AG04450 (cell line): ENCODE results near the gene TCEAL9. TPM values are rescaled to one million over a fixed set of nuclear protein-coding genes. Genes with fewer than 3 reads are reported as not detected.

Source experiments
- CTCF ChIA-PET: fragments of 300-600, 350-600 bp; formaldehyde crosslinking; extraction: SDS; loops from one replicate; lab custom pipeline; 2022; ENCODE audit warnings: antibody characterized with exemption, inconsistent platforms; lab: Charles Lee
- POLR2A ChIA-PET: fragments of 350-600 bp; formaldehyde crosslinking; extraction: SDS; loops from one replicate; lab custom pipeline; 2021; ENCODE audit warnings: antibody characterized with exemption, inconsistent platforms; lab: Yijun Ruan, JAX
- DNase-seq: peaks from one replicate; pipeline ENCODE4 v3.0.0-alpha.2; 2011; ENCODE audit warnings: low read depth, low spot score
- H3K27ac ChIP-seq: one replicate; pipeline ENCODE4 v1.5.1; 2012; ENCODE audit warnings: low read depth, low read length, control low read depth
- H3K27me3 ChIP-seq: one replicate; pipeline ENCODE4 v1.6.0; 2012; ENCODE audit warnings: low read length; ENCODE audit not compliant: control insufficient read depth, insufficient read depth
- H3K4me3 ChIP-seq: 2 replicates; pipeline ENCODE4 v1.5.1; 2011; ENCODE audit warnings: mild to moderate bottlenecking, low read depth, low read length, control low read depth
- H3K9me3 ChIP-seq: 2 replicates; pipeline ENCODE4 v1.5.1; 2012; ENCODE audit warnings: low read length; ENCODE audit not compliant: control insufficient read depth, insufficient read depth
- polyA minus RNA-seq: library from RNA; depleted of rRNA, polyadenylated mRNA; stranded (reverse); fragments of >200 nt; gene quantifications from 2 replicates; pipeline ENCODE4 v1.2.3, GENCODE V29; 2011; rRNA and poly(A)+ RNA removed
- polyA plus RNA-seq: library from polyadenylated mRNA; depleted of rRNA; stranded (reverse); fragments of >200 nt; gene quantifications from 2 replicates; pipeline ENCODE4 v1.2.3, GENCODE V29; 2011; rRNA removed
- TF ChIP-seq, protein P1 (sequence below): IDR thresholded peaks from 2 replicates; pipeline ENCODE4 v1.5.1; 2011; ENCODE audit warnings: low read depth, low read length, control low read depth, inconsistent platforms

Gene TCEAL9, protein sequence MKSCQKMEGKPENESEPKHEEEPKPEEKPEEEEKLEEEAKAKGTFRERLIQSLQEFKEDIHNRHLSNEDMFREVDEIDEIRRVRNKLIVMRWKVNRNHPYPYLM
- polyA plus RNA-seq (141 and 234 TPM in 2 replicates), polyA minus RNA-seq (14.8 and 24.6 TPM in 2 replicates)

DNA sequence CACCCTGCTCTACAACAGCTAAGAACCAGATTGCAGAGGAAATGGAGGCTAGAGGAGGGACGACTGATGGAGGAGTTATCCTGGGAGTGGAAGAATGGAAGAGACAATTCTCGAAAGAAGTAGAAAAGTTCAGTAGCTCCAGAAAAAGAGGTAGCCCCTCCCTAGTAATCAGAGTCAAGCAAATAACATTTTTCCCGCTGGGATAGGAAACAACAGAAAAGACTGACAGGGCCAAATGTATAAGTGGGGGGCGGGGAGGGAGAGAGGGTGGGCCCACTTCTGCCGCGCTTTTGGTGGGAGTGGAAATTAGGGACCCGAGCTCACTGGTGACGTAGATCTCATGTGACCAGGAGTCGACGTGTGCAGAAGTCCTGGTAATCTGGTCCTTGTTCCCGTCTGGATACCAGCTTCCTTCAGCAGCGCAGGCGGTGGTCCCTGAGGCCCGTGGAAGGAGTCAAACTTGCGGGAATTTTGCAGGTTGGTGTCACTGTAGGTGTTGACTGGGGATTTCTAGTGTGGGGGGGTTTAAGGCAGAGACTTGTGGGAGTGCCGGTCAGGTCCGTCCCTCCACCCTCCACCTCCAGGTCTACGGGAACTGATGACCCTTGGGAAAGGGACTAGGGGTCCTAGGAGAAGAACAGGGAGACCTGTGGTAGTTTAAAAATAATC is at the start of gene TCEAL9:
Gene TCEAL9, plus strand, starts transcription at position 377 of the 669 bp plus-strand sequence. CDS start 1,179 bp downstream, outside the sequence.
- no peaks in the 10 kb centered on the region for H3K9me3 ChIP-seq
- H3K27ac ChIP-seq, result peak within 1 kb of the TSS; percentile 81
- CTCF ChIA-PET, result interaction anchor here (0.6 to 1.9 kb wide), 4 partner anchors 10 to 109 kb away, joined by 3 to 13 read pairs (median 6); no protein-coding TSS in a partner anchor
- peak; percentile 51 for DNase-seq
- no peaks in the 10 kb centered on the region for H3K27me3 ChIP-seq
- H3K4me3 ChIP-seq, result peak within 1 kb of the TSS; percentile 79
- TF ChIP-seq, protein P1, sequence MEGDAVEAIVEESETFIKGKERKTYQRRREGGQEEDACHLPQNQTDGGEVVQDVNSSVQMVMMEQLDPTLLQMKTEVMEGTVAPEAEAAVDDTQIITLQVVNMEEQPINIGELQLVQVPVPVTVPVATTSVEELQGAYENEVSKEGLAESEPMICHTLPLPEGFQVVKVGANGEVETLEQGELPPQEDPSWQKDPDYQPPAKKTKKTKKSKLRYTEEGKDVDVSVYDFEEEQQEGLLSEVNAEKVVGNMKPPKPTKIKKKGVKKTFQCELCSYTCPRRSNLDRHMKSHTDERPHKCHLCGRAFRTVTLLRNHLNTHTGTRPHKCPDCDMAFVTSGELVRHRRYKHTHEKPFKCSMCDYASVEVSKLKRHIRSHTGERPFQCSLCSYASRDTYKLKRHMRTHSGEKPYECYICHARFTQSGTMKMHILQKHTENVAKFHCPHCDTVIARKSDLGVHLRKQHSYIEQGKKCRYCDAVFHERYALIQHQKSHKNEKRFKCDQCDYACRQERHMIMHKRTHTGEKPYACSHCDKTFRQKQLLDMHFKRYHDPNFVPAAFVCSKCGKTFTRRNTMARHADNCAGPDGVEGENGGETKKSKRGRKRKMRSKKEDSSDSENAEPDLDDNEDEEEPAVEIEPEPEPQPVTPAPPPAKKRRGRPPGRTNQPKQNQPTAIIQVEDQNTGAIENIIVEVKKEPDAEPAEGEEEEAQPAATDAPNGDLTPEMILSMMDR, result no peak
- POLR2A ChIA-PET, result interaction anchor here (0.6 to 1.1 kb wide), 8 partner anchors 11 to 164 kb away, joined by 3 to 7 read pairs (median 4); partner anchors contain the start of gene BEX3

DNA sequence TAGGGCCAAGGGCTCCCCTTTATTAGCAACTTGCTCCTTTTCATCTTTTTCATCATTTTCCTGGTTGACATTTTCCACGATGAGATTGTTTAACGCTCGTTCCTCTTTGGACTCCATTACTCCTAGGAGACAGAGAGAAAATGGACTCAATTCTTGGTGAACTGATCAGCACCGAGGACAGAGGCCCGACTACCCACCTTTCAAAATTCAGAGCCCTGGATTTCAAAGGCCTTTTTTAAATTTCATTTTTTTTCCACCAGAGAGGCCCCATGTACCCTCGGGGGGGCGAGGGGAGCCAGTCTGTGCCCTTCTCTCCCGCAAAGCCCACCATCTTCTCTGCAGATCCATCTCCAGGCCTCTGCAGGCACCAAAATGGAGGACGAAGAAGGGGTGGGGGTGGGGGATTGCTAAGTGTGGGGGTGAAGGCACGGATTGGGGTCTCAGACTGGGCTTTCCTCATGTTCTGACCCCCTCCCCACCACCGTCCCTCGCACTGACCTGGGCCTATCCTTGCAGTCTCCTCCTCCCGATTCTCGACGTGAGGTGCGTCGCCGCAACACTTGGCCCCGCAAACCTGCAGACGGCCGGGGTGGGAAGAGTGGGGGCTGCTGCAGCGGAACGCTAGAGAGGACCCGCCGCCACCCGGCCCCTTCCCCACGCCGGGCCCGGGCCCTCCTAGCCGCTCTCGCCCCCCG is 46.3 kb upstream of the TCEAL9 start:
- CTCF ChIA-PET, result no interaction called here
- H3K27me3 ChIP-seq, result peaks cover 12% of the 10 kb centered on the region
- no peak for DNase-seq
- no peak overlapping the region for H3K4me3 ChIP-seq
- POLR2A ChIA-PET, result no interaction called here
- TF ChIP-seq, protein P1, result no peak
- no peak overlapping the region for H3K27ac ChIP-seq
- H3K9me3 ChIP-seq, result no peaks in the 10 kb centered on the region

DNA sequence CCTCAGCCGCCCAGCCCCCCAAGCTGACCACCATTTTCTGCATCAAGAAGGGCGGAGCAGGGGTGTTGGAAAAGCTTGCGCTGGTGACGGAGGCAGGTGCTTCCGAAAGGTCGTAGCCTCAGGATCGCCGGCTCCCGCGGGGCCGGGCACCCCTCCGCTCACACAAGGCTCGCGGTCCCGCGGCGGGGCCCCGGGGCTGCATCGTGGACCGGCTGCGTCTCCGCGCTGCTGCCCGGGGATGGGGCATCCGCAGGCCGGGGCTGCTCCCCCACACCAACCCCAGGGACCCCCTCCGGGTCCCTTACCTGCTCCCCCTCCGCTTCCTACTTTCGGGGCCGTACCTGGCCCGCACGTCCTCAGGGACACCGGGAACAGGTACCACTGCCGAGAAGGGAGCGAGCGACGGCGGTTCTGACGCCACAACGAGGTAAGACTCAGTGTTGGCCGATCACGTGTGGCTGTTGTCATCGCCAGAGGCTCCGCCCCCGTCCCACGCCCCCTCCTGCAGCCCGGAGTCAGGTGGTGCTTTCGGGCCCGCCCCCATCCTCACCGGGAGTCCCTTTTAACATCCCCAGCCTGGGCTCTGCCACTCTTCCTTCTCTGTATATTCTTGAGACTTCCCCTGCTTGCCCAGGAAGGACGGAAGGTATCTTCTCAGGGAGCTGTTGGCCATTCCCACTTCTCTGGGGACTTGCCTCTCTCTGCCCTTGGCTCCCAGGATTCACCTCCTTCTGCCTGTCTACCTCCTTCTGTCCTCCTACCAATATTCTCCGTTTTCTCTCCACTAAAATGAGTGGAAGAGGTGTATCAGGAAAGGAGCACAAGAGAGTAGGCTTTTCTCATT is 45.5 kb upstream of the TCEAL9 start, which contains the start of gene BEX2:
Gene BEX2, minus strand, starts transcription at position 436 of the 844 bp plus-strand sequence. CDS start 1,014 bp downstream, outside the sequence.
- peak within 1 kb of the TSS; percentile 43 for H3K4me3 ChIP-seq
- POLR2A ChIA-PET, result no interaction called here
- H3K27me3 ChIP-seq, result peaks cover 12% of the 10 kb centered on the region
- CTCF ChIA-PET, result no interaction called here
- DNase-seq, result no peak
- no peaks in the 10 kb centered on the region for H3K9me3 ChIP-seq
- H3K27ac ChIP-seq, result no peak within 1 kb of the TSS
- TF ChIP-seq, protein P1, result no peak

DNA sequence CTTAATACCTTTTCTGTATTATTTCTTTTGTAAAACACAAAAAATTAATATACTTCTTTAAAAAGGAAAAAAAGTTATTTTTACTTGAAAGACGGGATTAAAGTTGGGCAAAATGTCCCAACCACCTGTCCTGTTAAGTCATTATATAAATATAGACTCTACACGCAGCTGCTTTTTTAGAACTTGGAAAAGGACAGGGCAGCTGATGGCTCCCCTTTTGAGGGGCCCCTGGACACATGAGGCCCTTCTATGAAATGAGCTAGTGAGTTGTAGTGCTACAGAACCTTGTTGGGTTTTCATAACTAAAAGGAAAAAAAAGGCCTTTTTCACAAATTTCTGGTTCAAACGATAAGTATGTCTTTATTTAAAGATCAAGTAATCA is 44.9 kb upstream of the TCEAL9 start:
- no peaks in the 10 kb centered on the region for H3K9me3 ChIP-seq
- no peak for DNase-seq
- peaks cover 12% of the 10 kb centered on the region for H3K27me3 ChIP-seq
- H3K4me3 ChIP-seq, result no peak overlapping the region
- H3K27ac ChIP-seq, result no peak overlapping the region
- ChIA-PET POLR2A (no interaction called here), CTCF (no interaction called here)
- TF ChIP-seq, protein P1, result no peak
